HEK293 (cell line): ENCODE measurements around the gene CLCNKB.
"Not testable (repeated sequence)": the region's sequence is repeated elsewhere in the genome, so short reads cannot be mapped to it uniquely, and the experiment has no call there.

Source experiments
- CTCF ChIA-PET: fragments of 350-600 bp; formaldehyde crosslinking; extraction: SDS; loops from one replicate; lab custom pipeline; 2021; ENCODE audit warnings: antibody characterized with exemption; lab: Yijun Ruan, JAX
- POLR2A ChIA-PET: fragments of 300-600 bp; formaldehyde crosslinking; extraction: SDS; loops from one replicate; lab custom pipeline; 2020; ENCODE audit warnings: antibody characterized with exemption, inconsistent platforms; lab: Yijun Ruan, JAX
- H3K27ac ChIP-seq: fragments of 200-500 bp; sonication (Bioruptor generic); 2 replicates; pipeline ENCODE4 v1.5.1; 2014; ENCODE audit warnings: low read depth, low read length, control low read depth, inconsistent platforms; ENCODE audit errors: extremely low read depth
- H3K36me3 ChIP-seq, 2 experiments: fragments of 200-500 bp in 1 of 2; sonication (Bioruptor generic) in 1 of 2; 1 replicate in 1 of 2; 2 replicates in 1 of 2; pipeline ENCODE4 v1.5.1; 2014 to 2017; ENCODE audit warnings: inconsistent platforms in 2 of 2, low read length in 2 of 2; ENCODE audit not compliant: control insufficient read depth in 2 of 2, insufficient read depth in 1 of 2
- H3K4me1 ChIP-seq: fragments of 200-500 bp; sonication (Bioruptor generic); 2 replicates; pipeline ENCODE4 v1.5.1; 2014; ENCODE audit warnings: mild to moderate bottlenecking, low read length, inconsistent platforms; ENCODE audit not compliant: control insufficient read depth, insufficient read depth
- H3K4me3 ChIP-seq: 2 replicates; pipeline ENCODE4 v1.5.1; 2011; ENCODE audit warnings: low read depth, mild to moderate bottlenecking, control low read depth, low read length, moderate library complexity
- H3K9me3 ChIP-seq: fragments of 200-500 bp; sonication (Bioruptor generic); 2 replicates; pipeline ENCODE4 v1.5.1; 2014; ENCODE audit warnings: low read depth, low read length, inconsistent platforms; ENCODE audit not compliant: control insufficient read depth, insufficient read depth
- EGR2 ChIP-seq: fragments of 450-650 bp; formaldehyde crosslinking; IDR thresholded peaks from 2 replicates; pipeline ENCODE4 v1.5.1; 2016; ENCODE audit warnings: low read depth, missing biosample characterization, missing genetic modification characterization
- GLI2 ChIP-seq: fragments of 450-650 bp; formaldehyde crosslinking; IDR thresholded peaks from 2 replicates; pipeline ENCODE4; 2017; ENCODE audit warnings: missing biosample characterization, missing genetic modification characterization, low read depth, borderline replicate concordance
- GLIS2 ChIP-seq: fragments of 450-650 bp; formaldehyde crosslinking; IDR thresholded peaks from 2 replicates; pipeline ENCODE4 v1.5.1; 2016; ENCODE audit warnings: missing biosample characterization, missing genetic modification characterization
- HOXC10 ChIP-seq: sonication (generic); formaldehyde crosslinking; IDR thresholded peaks from 2 replicates; pipeline ENCODE4 v1.8.1; 2023; ENCODE audit warnings: mild to moderate bottlenecking, missing genetic modification reagents
- KLF1 ChIP-seq: fragments of 450-650 bp; formaldehyde crosslinking; IDR thresholded peaks from 2 replicates; pipeline ENCODE4 v1.5.1; 2016; ENCODE audit warnings: missing biosample characterization, missing genetic modification characterization
- PRDM6 ChIP-seq: fragments of 450-650 bp; formaldehyde crosslinking; IDR thresholded peaks from 2 replicates; pipeline ENCODE4 v1.5.1; 2017; ENCODE audit warnings: missing biosample characterization, missing genetic modification characterization
- ZBTB20 ChIP-seq: fragments of 450-650 bp; formaldehyde crosslinking; IDR thresholded peaks from 2 replicates; pipeline ENCODE4 v1.5.1; 2016; ENCODE audit warnings: missing biosample characterization, missing genetic modification characterization
- ZNF138 ChIP-seq: fragments of 450-650 bp; formaldehyde crosslinking; IDR thresholded peaks from 2 replicates; pipeline ENCODE4 v1.5.1; 2016; ENCODE audit warnings: missing biosample characterization, missing genetic modification characterization, borderline replicate concordance
- ZNF148 ChIP-seq: fragments of 450-650 bp; formaldehyde crosslinking; IDR thresholded peaks from 2 replicates; pipeline ENCODE4 v1.5.0; 2017; ENCODE audit warnings: missing biosample characterization, missing genetic modification characterization, borderline replicate concordance
- ZNF184 ChIP-seq: fragments of 450-650 bp; IDR thresholded peaks from 2 replicates; pipeline ENCODE4 v1.5.1; 2018; ENCODE audit warnings: missing biosample characterization, mild to moderate bottlenecking, missing genetic modification characterization
- ZNF223 ChIP-seq: fragments of 450-650 bp; formaldehyde crosslinking; IDR thresholded peaks from 2 replicates; pipeline ENCODE4 v1.5.1; 2016; ENCODE audit warnings: missing biosample characterization, missing genetic modification characterization
- ZNF561 ChIP-seq: fragments of 450-650 bp; IDR thresholded peaks from 2 replicates; pipeline ENCODE4 v1.5.1; 2018; ENCODE audit warnings: missing biosample characterization, missing genetic modification characterization, borderline replicate concordance

CLCNKB gene

GRCh38 chr1:16033103-16033632 is 10.4 kb upstream of the CLCNKB start:
- not testable (repeated sequence) for H3K4me3 ChIP-seq, H3K27ac ChIP-seq, H3K9me3 ChIP-seq, H3K4me1 ChIP-seq, H3K36me3 ChIP-seq
- ChIA-PET CTCF (interaction anchor here (0.5 to 2.5 kb wide), 5 partner anchors 13 to 241 kb away, joined by 3 to 14 read pairs (median 4); no protein-coding TSS in a partner anchor), POLR2A (interaction anchor here (0.8 kb wide), 1 partner anchor 10 kb away, joined by 3 read pairs; no protein-coding TSS in a partner anchor)
- TF ChIP-seq EGR2 (0 out of 2 replicates have a peak, but pooled peaks have one; percentile 1), KLF1 (tag by site-specific recombination) (0 out of 2 replicates have a peak, but pooled peaks have one; percentile 7)

- POLR2A ChIA-PET, H3K4me1 ChIP-seq, H3K4me3 ChIP-seq, H3K27ac ChIP-seq, H3K9me3 ChIP-seq, H3K36me3 ChIP-seq: not testable (repeated sequence)
- CTCF ChIA-PET: interaction anchor here (0.6 kb wide), 2 partner anchors 27 to 187 kb away, joined by 3 to 4 read pairs; no protein-coding TSS in a partner anchor
Measured at GRCh38 chr1:16036461-16036860, 7.1 kb upstream of the CLCNKB start.

GRCh38 chr1:16038620-16038912 is 5.0 kb upstream of the CLCNKB start:
- ChIA-PET POLR2A (no interaction called here), CTCF (interaction anchor here (0.5 to 1.6 kb wide), 6 partner anchors 19 to 247 kb away, joined by 3 to 4 read pairs (median 3); no protein-coding TSS in a partner anchor)
- H3K4me1 ChIP-seq: no peaks in the 10 kb centered on the region
- H3K36me3 ChIP-seq: no peaks in the 10 kb centered on the region
- no peak overlapping the region for H3K4me3 ChIP-seq
- no peak for TF ChIP-seq ZNF223 (tag by site-specific recombination)
- TF ChIP-seq ZNF184 (tag by site-specific recombination): no peak
- no peak for TF ChIP-seq ZNF561 (tag by site-specific recombination)
- no peak for TF ChIP-seq ZBTB20 (tag by site-specific recombination)
- peak; percentile 10; the same call in 1 of the 2 replicates for TF ChIP-seq GLIS2 (tag by site-specific recombination)
- no peak for TF ChIP-seq EGR2
- no peak overlapping the region for H3K27ac ChIP-seq
- H3K9me3 ChIP-seq: no peaks in the 10 kb centered on the region

GRCh38 chr1:16039871-16040270 is 3.7 kb upstream of the CLCNKB start:
- CTCF ChIA-PET: interaction anchor here (1.4 kb wide), 1 partner anchor 31 kb away, joined by 6 read pairs; no protein-coding TSS in a partner anchor
- H3K36me3 ChIP-seq, H3K27ac ChIP-seq, H3K4me1 ChIP-seq, POLR2A ChIA-PET, H3K4me3 ChIP-seq, H3K9me3 ChIP-seq: not testable (repeated sequence)

- no peaks in the 10 kb centered on the region for H3K9me3 ChIP-seq
- H3K27ac ChIP-seq: no peak overlapping the region
- H3K4me1 ChIP-seq: no peaks in the 10 kb centered on the region
- ChIA-PET CTCF (interaction anchor here (1.0 to 1.4 kb wide), 2 partner anchors 31 to 33 kb away, joined by 4 to 6 read pairs; no protein-coding TSS in a partner anchor), POLR2A (no interaction called here)
- TF ChIP-seq GLI2 (tag by site-specific recombination) (no peak), HOXC10 (no peak), ZNF148 (tag by site-specific recombination) (no peak), PRDM6 (tag by site-specific recombination) (no peak), ZNF138 (tag by site-specific recombination) (no peak)
- H3K4me3 ChIP-seq: no peak overlapping the region
- H3K36me3 ChIP-seq: no peaks in the 10 kb centered on the region
Measured at GRCh38 chr1:16041200-16041599, 2.4 kb upstream of the CLCNKB start.
